ENCODE results near the gene FAM228A.

FAM228A gene

DNA sequence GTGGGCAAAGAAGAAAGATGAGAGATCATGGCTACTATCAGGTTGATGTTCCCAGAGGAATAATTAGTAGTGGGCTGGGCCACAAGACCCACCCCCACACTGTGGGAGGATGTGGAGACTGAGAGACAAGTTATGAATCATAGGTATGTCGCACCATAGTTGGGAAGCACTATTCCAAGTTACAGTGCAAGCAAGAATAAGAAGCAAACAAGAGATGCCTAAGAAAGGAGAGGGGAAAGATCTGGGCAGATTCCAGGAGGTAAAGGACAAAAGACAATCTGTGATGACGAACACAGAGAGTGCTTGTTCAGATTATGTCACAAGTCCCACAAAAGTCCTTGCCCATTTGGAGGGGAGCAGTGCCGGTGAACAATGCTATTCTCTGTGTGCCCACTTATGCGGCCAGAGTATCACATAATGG, 56.6 kb downstream of the FAM228A start:
- no peak for DNase-seq

DNA sequence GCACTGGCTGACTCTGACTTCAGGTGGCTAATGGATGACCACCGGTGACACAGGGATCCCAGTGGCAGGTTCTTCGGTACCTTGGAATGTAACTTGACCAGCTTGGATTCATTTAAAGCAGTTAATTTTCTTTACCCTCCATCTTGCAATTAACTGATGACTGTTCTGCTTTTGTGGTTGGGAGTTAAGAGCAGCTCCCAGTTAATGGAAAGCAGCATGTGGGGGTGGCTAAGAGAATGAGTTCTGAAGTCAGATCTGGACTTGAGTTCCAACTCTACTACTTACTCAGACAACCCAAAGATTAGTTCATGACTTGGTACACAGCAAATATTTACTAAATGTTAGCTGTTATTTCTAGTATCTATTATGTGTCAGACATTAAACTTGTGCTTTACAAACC, 58.5 kb downstream of the FAM228A start:
- DNase-seq: no peak

DNA sequence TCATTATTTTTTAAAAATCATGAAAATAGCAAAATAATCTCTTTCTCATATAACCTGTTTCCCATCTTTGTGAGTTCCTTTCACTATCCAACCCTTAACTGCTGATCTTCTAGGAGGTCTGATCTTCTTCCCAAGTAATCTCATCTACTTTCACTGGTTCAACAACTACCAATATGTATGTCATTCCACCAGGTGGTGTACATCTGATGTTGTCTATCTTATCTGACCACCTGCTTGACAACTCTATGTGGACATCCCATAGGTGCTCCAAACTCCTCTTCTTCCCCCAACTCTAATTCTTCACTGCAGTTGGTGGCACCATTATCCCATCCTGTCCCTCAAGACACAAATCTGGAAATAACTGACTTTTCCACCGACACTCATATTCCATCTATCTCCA, 62.5 kb downstream of the FAM228A start:
- DNase-seq: no peak

DNA sequence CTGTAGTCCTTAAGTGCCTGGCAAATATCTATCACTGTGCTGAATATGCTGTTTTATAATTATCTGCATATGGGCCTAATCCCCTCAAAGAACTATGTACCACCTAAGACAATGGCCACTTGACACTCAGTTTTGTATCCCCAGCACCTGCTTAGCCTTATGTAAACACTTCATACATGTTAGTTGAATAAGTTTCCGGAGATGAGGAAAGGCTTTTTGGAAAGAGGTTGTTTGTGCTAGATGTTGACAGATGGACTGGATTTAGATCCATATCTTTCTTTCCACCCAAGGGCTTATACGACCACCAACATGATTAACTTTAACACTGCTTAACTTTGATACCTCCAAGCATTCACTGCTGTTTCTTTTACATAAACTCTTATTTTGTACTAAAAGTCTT, 63.3 kb downstream of the FAM228A start:
- DNase-seq: peak; percentile 99

DNA sequence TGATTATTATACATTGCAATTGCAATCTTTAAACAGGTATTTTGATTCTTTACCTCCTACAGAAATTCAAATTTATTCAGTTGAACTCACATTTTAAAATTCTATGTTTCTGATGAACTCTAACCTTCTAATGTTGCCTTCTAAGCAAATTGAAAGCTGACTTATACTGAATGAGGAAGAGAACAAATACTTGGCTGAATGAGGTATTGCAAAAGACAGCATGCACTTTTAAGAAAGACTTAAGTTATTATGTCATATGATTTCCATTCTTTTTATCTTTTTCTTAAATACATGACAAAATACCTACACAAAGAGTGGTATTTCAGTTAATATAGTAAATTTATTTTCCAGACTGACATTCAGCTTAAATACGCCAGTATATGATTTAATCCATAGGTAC, 64.7 kb downstream of the FAM228A start:
- DNase-seq: no peak
